Mesendoderm (in vitro differentiated cells): ENCODE data around the gene SSRP1.
A peak's percentile ranks its signal among the peaks of the same experiment; 100 is the strongest.
"Not testable (repeated sequence)": the region's sequence is repeated elsewhere in the genome, so short reads cannot be mapped to it uniquely, and the experiment has no call there.

ENCODE experiments used
- DNase-seq: peaks from one replicate; pipeline ENCODE4 v3.0.0; 2013
- H2AK5ac ChIP-seq: 2 replicates; pipeline ENCODE4 v1.6.1; 2013; ENCODE audit warnings: low read length, inconsistent platforms
- H2BK120ac ChIP-seq: 2 replicates; pipeline ENCODE4 v1.6.1; 2013; ENCODE audit warnings: low read depth, mild to moderate bottlenecking, low read length, moderate library complexity, mixed read lengths
- H2BK15ac ChIP-seq: replicated peaks from 2 replicates; pipeline ENCODE4 v1.6.1; 2013; ENCODE audit warnings: low read depth, mild to moderate bottlenecking, moderate library complexity
- H2BK5ac ChIP-seq: 2 replicates; pipeline ENCODE4 v1.6.1; 2013; ENCODE audit warnings: low read length, inconsistent platforms
- H3K18ac ChIP-seq: 2 replicates; pipeline ENCODE4 v1.6.1; 2013; ENCODE audit warnings: mild to moderate bottlenecking, low read length, mixed read lengths
- H3K23ac ChIP-seq: one replicate; pipeline ENCODE4 v1.6.1; 2013; ENCODE audit warnings: low read length
- H3K27ac ChIP-seq: 2 replicates; pipeline ENCODE4 v1.5.1; 2013; ENCODE audit warnings: low read depth, mild to moderate bottlenecking, inconsistent platforms, low read length, moderate library complexity
- H3K27me3 ChIP-seq: 2 replicates; pipeline ENCODE4 v1.6.1; 2013; ENCODE audit warnings: low read length, control low read depth, mild to moderate bottlenecking, inconsistent platforms; ENCODE audit not compliant: insufficient read depth, poor library complexity
- H3K36me3 ChIP-seq: 2 replicates; pipeline ENCODE4 v1.6.1; 2013; ENCODE audit warnings: low read length, inconsistent platforms; ENCODE audit not compliant: control insufficient read depth, insufficient read depth
- H3K4ac ChIP-seq: one replicate; pipeline ENCODE4 v1.6.1; 2013; ENCODE audit warnings: low read depth, mild to moderate bottlenecking, low read length, moderate library complexity
- H3K4me1 ChIP-seq: 2 replicates; pipeline ENCODE4 v1.6.1; 2013; ENCODE audit warnings: low read depth, low read length, inconsistent platforms; ENCODE audit not compliant: control insufficient read depth
- H3K4me2 ChIP-seq: 2 replicates; pipeline ENCODE4 v1.6.1; 2013; ENCODE audit warnings: low read length
- H3K4me3 ChIP-seq: 2 replicates; pipeline ENCODE4 v1.5.1; 2013; ENCODE audit warnings: mild to moderate bottlenecking, low read length
- H3K56ac ChIP-seq: one replicate; pipeline ENCODE4 v1.6.1; 2013; ENCODE audit warnings: low read length
- H3K79me1 ChIP-seq: 2 replicates; pipeline ENCODE4 v1.6.1; 2013; ENCODE audit warnings: low read length, inconsistent platforms
- H3K79me2 ChIP-seq: 2 replicates; pipeline ENCODE4 v1.6.1; 2013; ENCODE audit warnings: mild to moderate bottlenecking, low read length; ENCODE audit not compliant: control insufficient read depth, insufficient read depth
- H3K9ac ChIP-seq: 2 replicates; pipeline ENCODE4 v1.6.1; 2013; ENCODE audit warnings: low read length, inconsistent platforms
- H4K5ac ChIP-seq: one replicate; pipeline ENCODE4 v1.6.1; 2013; ENCODE audit warnings: low read length
- H4K8ac ChIP-seq: one replicate; pipeline ENCODE4 v1.6.1; 2013; ENCODE audit warnings: low read depth, mild to moderate bottlenecking, control low read depth, low read length, moderate library complexity
- WGBS: extraction: QIAGEN DNeasy Blood & Tissue Kit; methylation state at CpG from one replicate; pipeline ENCODE4 v1.1.7; 2013; ENCODE audit warnings: low lambda C conversion rate, missing lambda C conversion rate; ENCODE audit not compliant: insufficient coverage; ENCODE audit errors: extremely low coverage; 5-methylcytosine and 5-hydroxymethylcytosine counted together

The SSRP1 gene

DNA sequence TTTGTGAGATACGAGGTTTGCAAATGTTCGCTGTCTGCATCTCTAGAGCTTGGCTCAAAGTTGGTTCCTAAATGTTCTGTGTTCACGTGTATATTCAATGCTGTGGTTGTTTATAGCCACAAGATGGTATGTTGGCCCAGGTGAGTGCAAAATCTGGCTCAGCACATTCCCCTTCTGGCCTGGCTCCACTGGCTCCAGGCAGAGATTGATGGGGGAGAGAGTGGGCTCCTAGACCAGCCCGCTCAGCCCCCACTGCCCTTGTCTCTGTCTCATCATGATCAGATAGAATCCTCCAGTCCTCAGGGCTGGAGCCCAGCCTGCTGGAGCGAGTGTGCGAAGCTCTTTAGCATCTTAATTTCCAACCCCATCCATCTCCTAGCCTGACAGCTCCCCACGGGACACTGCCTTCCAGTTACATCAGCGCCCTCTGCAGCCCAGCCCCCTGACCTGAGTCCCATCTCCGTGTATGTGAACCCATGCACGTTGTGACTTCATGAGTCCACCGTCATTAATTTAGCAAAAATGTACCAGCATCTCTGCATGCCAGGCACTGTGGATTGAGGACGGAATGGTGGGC is 4.4 kb upstream of the SSRP1 start:
- Histone ChIP-seq H2AK5ac (no peak overlapping the region), H3K18ac (no peak overlapping the region), H3K56ac (peak overlapping the region; percentile 28), H3K9ac (no peak overlapping the region), H3K4ac (no peak overlapping the region), H3K23ac (no peak overlapping the region), H3K27me3 (no peaks in the 10 kb centered on the region), H3K79me2 (peaks cover 3% of the 10 kb centered on the region), H3K79me1 (peaks cover under 1% of the 10 kb centered on the region), H3K27ac (no peak overlapping the region), H3K4me3 (no peak overlapping the region), H3K4me1 (peaks cover 3% of the 10 kb centered on the region), H4K5ac (no peak overlapping the region), H2BK120ac (no peak overlapping the region), H2BK5ac (no peak overlapping the region), H3K4me2 (no peak overlapping the region), H3K36me3 (no peaks in the 10 kb centered on the region), H4K8ac (no peak overlapping the region), H2BK15ac (no peak overlapping the region)
- DNase-seq = peak; percentile 54
- WGBS = no CpG with 5 or more reads among the region's 12 CpGs

DNA sequence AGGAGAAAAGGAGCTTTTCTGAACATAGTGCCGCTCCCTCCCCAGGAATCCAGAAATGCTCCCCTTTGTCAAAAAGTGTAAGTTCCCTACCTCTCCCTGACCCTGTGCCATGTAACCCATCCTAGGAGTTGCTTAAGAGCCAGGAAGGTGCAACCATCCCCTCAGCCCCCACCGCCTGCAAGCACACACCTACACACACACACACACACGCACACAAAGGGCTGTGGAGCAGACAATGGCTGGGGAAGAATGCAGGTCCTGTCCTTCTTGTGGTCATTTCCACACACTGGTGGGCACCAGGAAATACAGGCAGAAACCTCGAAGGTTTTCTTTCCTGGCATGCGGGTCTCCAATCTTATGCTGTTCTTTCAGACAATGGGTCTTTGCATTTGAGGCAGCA is 3.6 kb upstream of the SSRP1 start:
- Histone ChIP-seq H3K79me1 (peaks cover 7% of the 10 kb centered on the region), H3K56ac (no peak overlapping the region), H3K9ac (no peak overlapping the region), H3K4ac (no peak overlapping the region), H3K4me3 (no peak overlapping the region), H2BK120ac (no peak overlapping the region), H2BK15ac (no peak overlapping the region), H3K79me2 (peaks cover 11% of the 10 kb centered on the region), H3K23ac (no peak overlapping the region), H3K18ac (no peak overlapping the region), H3K27me3 (no peaks in the 10 kb centered on the region), H4K5ac (no peak overlapping the region), H3K4me1 (peaks cover 6% of the 10 kb centered on the region), H2AK5ac (no peak overlapping the region), H3K36me3 (no peaks in the 10 kb centered on the region), H3K27ac (no peak overlapping the region), H2BK5ac (no peak overlapping the region), H3K4me2 (no peak overlapping the region), H4K8ac (no peak overlapping the region)
- DNase-seq = no peak
- WGBS = no CpG with 5 or more reads among the region's 5 CpGs

DNA sequence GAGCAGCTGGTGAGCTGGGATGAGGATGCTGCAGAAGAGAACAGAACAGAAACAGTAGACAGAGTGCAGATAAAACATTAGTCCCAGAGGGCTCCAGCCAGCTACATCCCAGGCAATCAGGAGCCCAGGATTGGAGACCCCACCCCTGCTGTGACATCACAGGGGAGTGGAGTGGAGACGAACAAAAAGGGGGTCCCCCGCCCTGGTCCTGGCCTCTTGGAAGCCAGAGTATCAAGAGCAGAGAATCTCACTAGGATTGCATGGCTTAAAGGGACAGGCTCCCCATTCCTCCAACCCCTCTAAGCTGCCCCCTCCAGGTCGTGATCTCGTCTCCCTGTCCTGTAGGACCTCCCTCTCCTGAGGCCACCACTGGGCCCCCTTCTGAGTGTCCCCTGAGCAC is 2.5 kb upstream of the SSRP1 start, which contains the start of gene P2RX3:
TSS of gene P2RX3 (plus strand) at position 211 of the 400 bp plus-strand sequence. CDS start 199 bp downstream, outside the sequence.
- H4K8ac ChIP-seq = no peak within 1 kb of the TSS
- no peak within 1 kb of the TSS for H2BK15ac ChIP-seq
- no peak within 1 kb of the TSS for H2BK5ac ChIP-seq
- no CpG with 5 or more reads among the region's 4 CpGs for WGBS
- H3K18ac ChIP-seq = no peak within 1 kb of the TSS
- H3K4me2 ChIP-seq = no peak within 1 kb of the TSS
- peak within 1 kb of the TSS; percentile 36 for H3K56ac ChIP-seq
- H3K4me1 ChIP-seq = peaks cover 7% of the 10 kb centered on the region
- no peak within 1 kb of the TSS for H3K4me3 ChIP-seq
- peaks cover under 1% of the 10 kb centered on the region for H3K36me3 ChIP-seq
- no peak within 1 kb of the TSS for H3K27ac ChIP-seq
- no peak within 1 kb of the TSS for H4K5ac ChIP-seq
- no peak within 1 kb of the TSS for H3K9ac ChIP-seq
- H3K79me1 ChIP-seq = peaks cover 11% of the 10 kb centered on the region
- peaks cover 23% of the 10 kb centered on the region for H3K79me2 ChIP-seq
- H3K23ac ChIP-seq = no peak within 1 kb of the TSS
- no peak within 1 kb of the TSS for H2BK120ac ChIP-seq
- H2AK5ac ChIP-seq = no peak within 1 kb of the TSS
- H3K4ac ChIP-seq = no peak within 1 kb of the TSS
- DNase-seq = no peak
- no peaks in the 10 kb centered on the region for H3K27me3 ChIP-seq

DNA sequence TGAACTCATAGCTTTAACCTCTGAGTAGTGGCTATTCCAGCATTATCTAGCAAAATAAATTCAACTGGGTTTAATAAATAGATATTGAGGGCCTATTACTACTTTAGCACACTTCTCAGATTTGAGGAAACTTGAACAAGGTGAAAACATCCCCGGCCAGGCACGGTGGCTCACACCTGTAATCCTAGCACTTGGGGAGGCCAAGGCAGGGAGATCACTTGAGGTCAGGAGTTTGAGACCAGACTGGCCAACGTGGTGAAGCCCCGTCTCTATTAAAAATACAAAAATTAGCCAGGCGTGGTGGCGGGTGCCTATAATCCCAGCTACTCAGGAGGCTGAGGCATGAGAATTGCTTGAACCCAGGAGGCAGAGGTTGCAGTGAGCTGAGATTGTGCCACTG is 1.2 kb upstream of the SSRP1 start:
- H3K9ac ChIP-seq, H2BK120ac ChIP-seq, H2BK15ac ChIP-seq, H3K4me2 ChIP-seq, H3K18ac ChIP-seq, H3K4me3 ChIP-seq, H4K5ac ChIP-seq, H3K23ac ChIP-seq, DNase-seq, H3K27ac ChIP-seq, H2BK5ac ChIP-seq, H4K8ac ChIP-seq, H3K56ac ChIP-seq, H3K27me3 ChIP-seq, H3K4ac ChIP-seq, H3K4me1 ChIP-seq, H2AK5ac ChIP-seq: not testable (repeated sequence)
- Histone ChIP-seq H3K36me3 (peaks cover 12% of the 10 kb centered on the region), H3K79me1 (peaks cover 22% of the 10 kb centered on the region), H3K79me2 (peaks cover 29% of the 10 kb centered on the region)
- no CpG with 5 or more reads among the region's 6 CpGs for WGBS

DNA sequence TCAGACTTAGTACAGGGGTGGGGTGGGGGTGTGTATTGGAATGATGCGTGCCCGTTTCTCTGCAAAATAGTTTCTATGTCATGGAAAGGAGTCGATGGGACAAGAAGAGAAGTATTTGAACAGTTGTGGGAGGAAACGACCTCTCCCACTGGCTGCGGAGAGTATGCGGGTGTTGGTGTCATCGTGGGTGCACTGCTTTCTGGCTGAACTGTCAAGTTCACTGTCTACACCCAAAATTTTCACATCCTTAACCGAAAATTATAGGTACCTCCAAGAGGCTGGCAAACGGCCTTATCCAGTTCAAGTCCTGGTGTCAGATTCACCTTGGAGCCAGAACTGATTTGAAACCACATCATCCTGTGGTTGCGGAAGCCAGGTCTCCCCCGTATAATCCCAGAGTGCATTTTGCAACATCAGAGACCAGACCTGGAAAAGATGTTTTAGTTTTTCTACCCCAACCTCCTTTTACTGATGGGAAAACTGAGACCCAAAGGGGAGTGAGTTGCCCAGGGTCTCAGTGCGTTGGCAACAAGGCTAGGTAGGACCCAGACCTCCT is 497 bp upstream of the SSRP1 start:
- Histone ChIP-seq H3K56ac (peak overlapping the region; percentile 85), H2BK5ac (no peak overlapping the region), H3K36me3 (peaks cover 14% of the 10 kb centered on the region), H2BK120ac (no peak overlapping the region), H3K79me2 (peaks cover 29% of the 10 kb centered on the region), H3K18ac (no peak overlapping the region), H2BK15ac (no peak overlapping the region), H3K9ac (peak overlapping the region; percentile 71), H4K5ac (peak overlapping the region; percentile 99), H3K4me2 (peak overlapping the region; percentile 7), H3K79me1 (peaks cover 26% of the 10 kb centered on the region), H3K23ac (no peak overlapping the region), H3K27ac (no peak overlapping the region), H3K4ac (peak overlapping the region; percentile 40), H3K4me3 (no peak overlapping the region), H3K4me1 (peaks cover 7% of the 10 kb centered on the region), H3K27me3 (no peaks in the 10 kb centered on the region), H2AK5ac (no peak overlapping the region), H4K8ac (no peak overlapping the region)
- DNase-seq = no peak
- no CpG with 5 or more reads among the region's 12 CpGs for WGBS

DNA sequence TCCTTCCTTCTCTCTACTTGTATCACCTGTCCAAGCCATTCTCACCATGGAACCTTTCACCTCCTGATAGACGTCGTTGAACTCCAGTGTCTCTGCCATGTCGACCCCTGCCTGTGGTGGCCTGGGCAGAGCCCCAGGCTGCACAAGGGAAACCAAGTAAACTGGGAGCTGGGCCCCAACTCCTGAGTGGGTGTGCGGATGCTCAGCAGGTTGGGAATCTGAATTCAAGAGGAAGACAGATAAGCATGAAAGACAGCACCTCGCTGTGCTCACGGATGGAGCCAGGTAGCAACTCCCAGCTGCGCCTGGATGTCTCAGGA is 709 bp downstream of the SSRP1 start:
- Histone ChIP-seq H3K4me3 (peak overlapping the region; percentile 79), H3K79me2 (peaks cover 29% of the 10 kb centered on the region), H3K4ac (peak overlapping the region; percentile 97), H3K4me2 (peak overlapping the region; percentile 88), H4K5ac (no peak overlapping the region), H3K79me1 (peaks cover 28% of the 10 kb centered on the region), H4K8ac (no peak overlapping the region), H3K23ac (peak overlapping the region; percentile 51), H2BK120ac (no peak overlapping the region), H3K27me3 (no peaks in the 10 kb centered on the region), H3K36me3 (peaks cover 19% of the 10 kb centered on the region), H3K4me1 (peaks cover 7% of the 10 kb centered on the region), H2AK5ac (no peak overlapping the region), H2BK15ac (no peak overlapping the region), H2BK5ac (no peak overlapping the region), H3K18ac (peak overlapping the region; percentile 91), H3K27ac (no peak overlapping the region), H3K56ac (peak overlapping the region; percentile 89), H3K9ac (peak overlapping the region; percentile 88)
- WGBS = no CpG with 5 or more reads among the region's 7 CpGs
- DNase-seq = no peak
